ENCODE measurements around the gene FAAH. TPM values are rescaled to one million over a fixed set of nuclear protein-coding genes. Genes with fewer than 3 reads are reported as not detected.
A peak's percentile ranks its signal among the peaks of the same experiment; 100 is the strongest.

Gene FAAH
- polyA plus RNA-seq, 3 donors = 11.5 to 47.1 (median 11.5) TPM

GRCh38 chr1:46370214-46370633 lies 23.9 kb upstream of the FAAH start:
- Histone ChIP-seq H3K9me3 (replicated peaks in 1 of 2; ENCODE audit: control insufficient read depth in 1 of 2, insufficient read depth in 1 of 2, low read length in 2 of 2) (no peaks in the 10 kb centered on the region), H3K36me3 (replicated peaks in 1 of 2; ENCODE audit: control insufficient read depth in 1 of 2, insufficient read depth in 2 of 2, low read length in 2 of 2) (peaks cover 20% of the 10 kb centered on the region in 2 donors), H2AFZ (ENCODE audit: insufficient read depth, low read depth, low read length, poor library complexity, severe bottlenecking) (no peak overlapping the region), H3K9ac (ENCODE audit: insufficient read depth, low read length, poor library complexity, severe bottlenecking) (no peak overlapping the region), H3K27ac (ENCODE audit: low read depth in 1 of 2, low read length in 2 of 2) (peak overlapping the region; percentile 32 to 67), H3K27me3 (ENCODE audit: control insufficient read depth in 2 of 2, insufficient read depth in 2 of 2, low read length in 2 of 2) (no peaks in the 10 kb centered on the region), H3K4me1 (ENCODE audit: control insufficient read depth in 1 of 2, insufficient read depth in 2 of 2, low read length in 2 of 2) (peaks cover 61% of the 10 kb centered on the region in 2 donors), H3K79me2 (ENCODE audit: insufficient read depth, low read length) (no peaks in the 10 kb centered on the region), H3K4me3 (replicated peaks in 1 of 3; ENCODE audit: low read depth in 2 of 3, low read length in 3 of 3) (peak overlapping the region in 1 of 3 experiments; percentile 13), H4K20me1 (ENCODE audit: insufficient read depth, low read length) (no peaks in the 10 kb centered on the region), H3K4me2 (replicated peaks; ENCODE audit: extremely low read depth, low read length, poor library complexity, severe bottlenecking) (peak overlapping the region; percentile 31)
- intact Hi-C loops (cut with micrococcal nuclease) = loop anchor here in 1 of 2 donors (5.0 kb wide), 1 partner anchor 238 kb away; the partner anchor contains the start of gene PIK3R3
- Mint-ChIP-seq H3K36me3 (peaks cover 20 to 23% of the 10 kb centered on the region in 2 donors), H3K4me3 (peak overlapping the region; percentile 33 to 59), H3K4me1 (peaks cover 56% of the 10 kb centered on the region), H3K27me3 (ENCODE audit: low read depth in 3 of 3) (no peaks in the 10 kb centered on the region), H3K9me3 (peaks cover 0 to 2% (median 0%) of the 10 kb centered on the region in 7 donors), H3K27ac (peak overlapping the region; percentile 79 to 95 (median 92))
- no peak for TF ChIP-seq CTCF (IDR thresholded peaks at IDR 0.05)
- peak; percentile 50 to 74 (median 63) for DNase-seq
- WGBS (ENCODE audit: insufficient coverage) = no CpG with 5 or more reads among the region's 3 CpGs

GRCh38 chr1:46372431-46372830 lies 21.7 kb upstream of the FAAH start:
- Mint-ChIP-seq H3K9me3 (peaks cover 0 to 2% (median 0%) of the 10 kb centered on the region in 7 donors), H3K36me3 (peaks cover 9 to 15% of the 10 kb centered on the region in 2 donors), H3K27me3 (ENCODE audit: low read depth in 3 of 3) (peaks cover 0 to 2% (median 0%) of the 10 kb centered on the region in 3 donors), H3K4me1 (peaks cover 57% of the 10 kb centered on the region), H3K4me3 (no peak overlapping the region), H3K27ac (peak overlapping the region in 6 of 7 donors; percentile 50 to 98 (median 96))
- no CpG with 5 or more reads among the region's 1 CpG for WGBS (ENCODE audit: insufficient coverage)
- no peaks in the 10 kb centered on the region for H3K79me2 ChIP-seq (ENCODE audit: insufficient read depth, low read length)
- H3K27me3 ChIP-seq (ENCODE audit: control insufficient read depth in 2 of 2, insufficient read depth in 2 of 2, low read length in 2 of 2) = no peaks in the 10 kb centered on the region
- no peak for DNase-seq
- peak overlapping the region in 1 of 2 donors; percentile 79 for H3K27ac ChIP-seq (ENCODE audit: low read depth in 1 of 2, low read length in 2 of 2)
- H3K4me2 ChIP-seq (replicated peaks; ENCODE audit: extremely low read depth, low read length, poor library complexity, severe bottlenecking) = no peak overlapping the region
- H3K4me3 ChIP-seq (replicated peaks in 1 of 3; ENCODE audit: low read depth in 2 of 3, low read length in 3 of 3) = no peak overlapping the region
- no peak overlapping the region for H3K9ac ChIP-seq (ENCODE audit: insufficient read depth, low read length, poor library complexity, severe bottlenecking)
- H2AFZ ChIP-seq (ENCODE audit: insufficient read depth, low read depth, low read length, poor library complexity, severe bottlenecking) = no peak overlapping the region
- H4K20me1 ChIP-seq (ENCODE audit: insufficient read depth, low read length) = no peaks in the 10 kb centered on the region
- intact Hi-C loops (cut with micrococcal nuclease) = loop anchor here in 1 of 2 donors (5.0 kb wide), 1 partner anchor 240 kb away; the partner anchor contains the start of gene PIK3R3
- H3K4me1 ChIP-seq (ENCODE audit: control insufficient read depth in 1 of 2, insufficient read depth in 2 of 2, low read length in 2 of 2) = peaks cover 63 to 64% of the 10 kb centered on the region in 2 donors
- H3K36me3 ChIP-seq (replicated peaks in 1 of 2; ENCODE audit: control insufficient read depth in 1 of 2, insufficient read depth in 2 of 2, low read length in 2 of 2) = peaks cover 6 to 8% of the 10 kb centered on the region in 2 donors
- no peaks in the 10 kb centered on the region for H3K9me3 ChIP-seq (replicated peaks in 1 of 2; ENCODE audit: control insufficient read depth in 1 of 2, insufficient read depth in 1 of 2, low read length in 2 of 2)
- no peak for TF ChIP-seq CTCF (IDR thresholded peaks at IDR 0.05)

All from CD14-positive monocyte (primary cell).